ENCODE measurements around the gene PDE4D.

GRCh38 chr5:59565551-59565950, 328.0 kb downstream of the PDE4D start:
- no peak for TF ChIP-seq USF2 (IDR thresholded peaks at IDR 0.05; ENCODE audit: low read depth, low read length)
- no peak for TF ChIP-seq CTCF (conservative IDR thresholded peaks at IDR 0.05; ENCODE audit: low read depth, low read length)
- no peak for TF ChIP-seq CHD1 (IDR thresholded peaks at IDR 0.05; ENCODE audit: low read depth, low read length)
- no peak for TF ChIP-seq POLR2A (IDR thresholded peaks at IDR 0.05; ENCODE audit: low read depth, low read length)
- TF ChIP-seq FOS (IDR thresholded peaks at IDR 0.05; ENCODE audit: low read depth, low read length): no peak
- no peak for TF ChIP-seq MXI1 (IDR thresholded peaks at IDR 0.05; ENCODE audit: borderline replicate concordance, low read depth, low read length)
- no peak for TF ChIP-seq CEBPB (IDR thresholded peaks at IDR 0.05; ENCODE audit: low read depth, low read length)
- no peak for TF ChIP-seq ELK1 (IDR thresholded peaks at IDR 0.05; ENCODE audit: borderline replicate concordance, low read depth, low read length)
- no peak for TF ChIP-seq RAD21 (IDR thresholded peaks at IDR 0.05; ENCODE audit: low read length)
- no peak for TF ChIP-seq RFX5 (IDR thresholded peaks at IDR 0.05; ENCODE audit: low read depth, low read length)

Data from IMR-90 (cell line).